GM23338 (cell line): ENCODE results near the gene FAM53B. TPM values are rescaled to one million over a fixed set of nuclear protein-coding genes. Genes with fewer than 3 reads are reported as not detected.
A peak's percentile ranks its signal among the peaks of the same experiment; 100 is the strongest.

ENCODE experiments used
- ATAC-seq: fragments of 200-7000 bp; cut with Tn5 transposase; 3 replicates; pipeline ENCODE4 v1.9.1; 2020
- DNase-seq: peaks from one replicate; pipeline ENCODE4 v3.0.0-alpha.2; 2015; ENCODE audit warnings: low spot score
- H2AFZ ChIP-seq: fragments of 200-600 bp; sonication (generic); 2 replicates; pipeline ENCODE4 v1.8.0; 2016; ENCODE audit warnings: antibody characterized with exemption, mild to moderate bottlenecking, moderate library complexity
- H3F3A ChIP-seq: fragments of 200-600 bp; sonication (generic); replicated peaks from 2 replicates; pipeline ENCODE4 v1.8.0; 2017; ENCODE audit warnings: antibody characterized with exemption, mixed run types, low read depth
- H3K27ac ChIP-seq: fragments of 200-600 bp; sonication (generic); 2 replicates; pipeline ENCODE4 v1.6.1; 2016; ENCODE audit warnings: low read depth
- H3K27me3 ChIP-seq: fragments of 200-600 bp; sonication (generic); 2 replicates; pipeline ENCODE4 v1.8.0; 2016; ENCODE audit warnings: mild to moderate bottlenecking, mixed run types, moderate library complexity; ENCODE audit not compliant: insufficient read depth
- H3K36me3 ChIP-seq: fragments of 200-600 bp; sonication (generic); 2 replicates; pipeline ENCODE4 v1.8.0; 2016; ENCODE audit warnings: mild to moderate bottlenecking; ENCODE audit not compliant: insufficient read depth
- H3K4me1 ChIP-seq: fragments of 200-600 bp; sonication (generic); 2 replicates; pipeline ENCODE4 v1.8.0; 2016; ENCODE audit warnings: mild to moderate bottlenecking, moderate library complexity; ENCODE audit not compliant: insufficient read depth
- H3K4me2 ChIP-seq: fragments of 200-600 bp; sonication (generic); 2 replicates; pipeline ENCODE4 v1.7.1; 2017; ENCODE audit warnings: mixed run types
- H3K4me3 ChIP-seq: fragments of 200-600 bp; sonication (generic); 2 replicates; pipeline ENCODE4 v1.6.1; 2016; ENCODE audit warnings: mixed run types
- H3K79me2 ChIP-seq: fragments of 200-600 bp; sonication (generic); replicated peaks from 2 replicates; pipeline ENCODE4 v1.8.0; 2017; ENCODE audit warnings: mild to moderate bottlenecking; ENCODE audit not compliant: insufficient read depth
- H3K9me2 ChIP-seq: fragments of 200-600 bp; sonication (generic); 2 replicates; pipeline ENCODE4 v1.8.0; 2017; ENCODE audit not compliant: insufficient read depth
- H4K20me1 ChIP-seq: fragments of 200-600 bp; sonication (generic); replicated peaks from 2 replicates; pipeline ENCODE4 v1.8.0; 2017; ENCODE audit warnings: mild to moderate bottlenecking; ENCODE audit not compliant: insufficient read depth
- H3K27ac Mint-ChIP-seq: 2 replicates; pipeline ENCODE4 v1.8.0; 2020; ENCODE audit warnings: inconsistent platforms, mild to moderate bottlenecking, moderate library complexity, mixed read lengths
- H3K27me3 Mint-ChIP-seq: 3 replicates; pipeline ENCODE4 v1.8.0; 2022; ENCODE audit warnings: low read depth, mild to moderate bottlenecking, moderate library complexity, mixed read lengths, inconsistent platforms; ENCODE audit not compliant: insufficient read depth, poor library complexity
- H3K36me3 Mint-ChIP-seq: 3 replicates; pipeline ENCODE4 v1.8.0; 2021; ENCODE audit warnings: low read depth, mild to moderate bottlenecking, inconsistent platforms, moderate library complexity, mixed read lengths
- H3K4me1 Mint-ChIP-seq: 3 replicates; pipeline ENCODE4 v1.8.0; 2020; ENCODE audit warnings: mild to moderate bottlenecking, inconsistent platforms, mixed read lengths
- H3K4me3 Mint-ChIP-seq: 3 replicates; pipeline ENCODE4 v1.8.0; 2021; ENCODE audit warnings: moderate library complexity, mild to moderate bottlenecking, inconsistent platforms, mixed read lengths
- H3K9me3 Mint-ChIP-seq: 3 replicates; pipeline ENCODE4 v1.8.0; 2020; ENCODE audit warnings: moderate library complexity, mild to moderate bottlenecking, inconsistent platforms, mixed read lengths
- CREB1 ChIP-seq: fragments of 250-450 bp; sonication (Bioruptor Pico); IDR thresholded peaks from 2 replicates; pipeline ENCODE4 v1.5.0; 2020; ENCODE audit warnings: low read depth, mild to moderate bottlenecking, moderate library complexity
- EZH2 ChIP-seq: fragments of 200-600 bp; sonication (generic); IDR thresholded peaks from one replicate; pipeline ENCODE4 v1.8.0; 2017; ENCODE audit warnings: antibody characterized with exemption, mild to moderate bottlenecking, low read depth; ENCODE audit not compliant: unreplicated experiment
- EZH2phosphoT487 ChIP-seq: fragments of 200-600 bp; sonication (generic); IDR thresholded peaks from one replicate; pipeline ENCODE4 v1.8.1; 2018; ENCODE audit warnings: antibody characterized with exemption; ENCODE audit not compliant: unreplicated experiment
- NANOG ChIP-seq: IDR thresholded peaks from 2 replicates; pipeline ENCODE4 v1.6.1; 2016; ENCODE audit warnings: antibody characterized with exemption, borderline replicate concordance
- POLR2AphosphoS5 ChIP-seq: IDR thresholded peaks from 2 replicates; pipeline ENCODE4 v1.6.1; 2016; ENCODE audit warnings: antibody characterized with exemption, low read depth
- STAT1 ChIP-seq: IDR thresholded peaks from one replicate; pipeline ENCODE4 v1.6.1; 2016; ENCODE audit warnings: antibody characterized with exemption; ENCODE audit not compliant: unreplicated experiment
- ZNF114 ChIP-seq: fragments of 250-450 bp; sonication (Bioruptor Pico); IDR thresholded peaks from 2 replicates; pipeline ENCODE4 v1.5.0; 2020; ENCODE audit warnings: mild to moderate bottlenecking, moderate library complexity
- ZNF331 ChIP-seq: fragments of 250-450 bp; sonication (Bioruptor Pico); IDR thresholded peaks from 2 replicates; pipeline ENCODE4 v1.5.0; 2020; ENCODE audit warnings: low read depth, mild to moderate bottlenecking, moderate library complexity
- polyA plus RNA-seq: library from polyadenylated mRNA; unstranded; fragments of >200 nt; fragmentation: Nextera tagmentation; extraction: Ambion mirVana; gene quantifications from 2 replicates; pipeline ENCODE4 v1.2.1, GENCODE V29; 2016
- total RNA-seq: library from RNA; depleted of rRNA; stranded (reverse); fragments of >200 nt; shearing (Covaris generic); gene quantifications from 2 replicates; pipeline ENCODE4 v1.2.3, GENCODE V29; 2014
- TF ChIP-seq, protein P1 (sequence below), 2 experiments: fragments of 200-600 bp in 1 of 2; sonication (generic) in 1 of 2; conservative IDR thresholded peaks; 2 replicates each; pipeline versions ENCODE4 v1.5.1 to v1.6.1; 2016 to 2017; ENCODE audit warnings: antibody characterized with exemption in 2 of 2, low read depth in 2 of 2, mild to moderate bottlenecking in 2 of 2, moderate library complexity in 1 of 2
- TF ChIP-seq, protein P2 (sequence below): IDR thresholded peaks from 2 replicates; pipeline ENCODE4 v1.6.1; 2016; ENCODE audit warnings: antibody characterized with exemption

The FAM53B gene
- total and polyA plus RNA-seq, 2 experiments from 2014 or later, result 3.0 to 20.3 TPM

DNA sequence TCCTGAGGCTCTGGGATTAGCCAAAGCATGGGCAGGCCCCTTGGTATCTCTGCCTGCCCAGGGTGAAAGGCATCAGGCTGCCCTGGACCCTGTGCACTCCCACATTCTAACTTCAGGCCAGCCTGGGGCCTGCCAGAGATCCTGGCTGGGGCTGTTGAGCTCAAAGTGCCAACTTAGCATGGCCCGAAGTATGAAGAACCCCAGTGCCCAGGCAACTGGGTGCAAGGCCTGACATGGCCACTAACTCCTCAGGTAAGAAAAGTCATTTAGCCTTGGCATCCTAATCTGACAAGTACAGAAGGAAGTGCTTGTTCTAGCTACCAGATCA lies 43.2 kb downstream of the FAM53B start (continued):
- TF ChIP-seq ZNF331 (CRISPR knock-in tag) (no peak), STAT1 (no peak), POLR2AphosphoS5 (no peak), EZH2 (no peak)

DNA sequence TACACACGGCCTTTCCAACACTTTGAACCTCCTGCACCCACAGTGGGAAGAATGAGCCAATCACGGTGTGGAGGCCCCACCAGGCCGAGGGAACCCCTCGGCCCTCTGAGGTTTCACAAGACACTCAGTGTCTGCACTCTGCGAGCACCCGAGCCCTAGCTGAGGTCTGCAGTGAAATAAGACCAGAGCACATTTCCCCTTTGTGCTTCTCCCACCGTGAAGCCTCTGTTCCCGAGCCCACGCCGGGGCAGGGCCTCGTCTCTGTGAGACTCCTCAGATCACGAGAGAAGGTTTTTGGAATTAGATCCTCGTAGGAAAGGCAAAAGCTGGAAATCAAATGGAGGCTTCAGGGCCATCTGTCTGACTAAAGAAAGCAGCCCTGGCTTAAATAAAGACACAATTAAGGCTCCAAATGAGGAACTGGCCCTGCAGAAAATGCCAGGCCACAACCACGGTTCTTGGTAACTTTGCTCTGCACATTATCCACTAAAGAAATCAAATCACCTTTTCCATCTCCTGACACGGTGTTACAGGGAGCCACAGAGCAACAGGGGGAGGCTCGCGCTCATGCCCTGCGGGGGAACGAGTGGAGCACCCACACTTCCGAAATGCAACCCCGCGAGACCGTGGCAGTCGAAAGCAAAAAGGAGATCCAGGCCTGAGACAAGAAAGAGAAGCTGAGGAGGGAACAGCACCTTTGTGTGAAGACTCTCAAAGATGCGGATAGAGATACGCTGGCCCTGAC lies 43.7 kb downstream of the FAM53B start:
- H3K79me2 ChIP-seq, result no peaks in the 10 kb centered on the region
- H3K27me3 ChIP-seq, result no peaks in the 10 kb centered on the region
- H2AFZ ChIP-seq, result no peak overlapping the region
- no peak overlapping the region for H3K4me3 ChIP-seq
- no peak overlapping the region for H3K4me2 ChIP-seq
- no peaks in the 10 kb centered on the region for H3K9me3 Mint-ChIP-seq
- no peaks in the 10 kb centered on the region for H3K9me2 ChIP-seq
- H3K4me3 Mint-ChIP-seq, result no peak overlapping the region
- peaks cover 7% of the 10 kb centered on the region for H3K27me3 Mint-ChIP-seq
- H3K4me1 ChIP-seq, result no peaks in the 10 kb centered on the region
- DNase-seq, result no peak
- H3K27ac Mint-ChIP-seq, result peak overlapping the region; percentile 73
- ATAC-seq, result no peak
- H3F3A ChIP-seq, result no peaks in the 10 kb centered on the region
- no peaks in the 10 kb centered on the region; the same call in 2 of the 3 replicates for H3K36me3 Mint-ChIP-seq
- TF ChIP-seq, protein P1, sequence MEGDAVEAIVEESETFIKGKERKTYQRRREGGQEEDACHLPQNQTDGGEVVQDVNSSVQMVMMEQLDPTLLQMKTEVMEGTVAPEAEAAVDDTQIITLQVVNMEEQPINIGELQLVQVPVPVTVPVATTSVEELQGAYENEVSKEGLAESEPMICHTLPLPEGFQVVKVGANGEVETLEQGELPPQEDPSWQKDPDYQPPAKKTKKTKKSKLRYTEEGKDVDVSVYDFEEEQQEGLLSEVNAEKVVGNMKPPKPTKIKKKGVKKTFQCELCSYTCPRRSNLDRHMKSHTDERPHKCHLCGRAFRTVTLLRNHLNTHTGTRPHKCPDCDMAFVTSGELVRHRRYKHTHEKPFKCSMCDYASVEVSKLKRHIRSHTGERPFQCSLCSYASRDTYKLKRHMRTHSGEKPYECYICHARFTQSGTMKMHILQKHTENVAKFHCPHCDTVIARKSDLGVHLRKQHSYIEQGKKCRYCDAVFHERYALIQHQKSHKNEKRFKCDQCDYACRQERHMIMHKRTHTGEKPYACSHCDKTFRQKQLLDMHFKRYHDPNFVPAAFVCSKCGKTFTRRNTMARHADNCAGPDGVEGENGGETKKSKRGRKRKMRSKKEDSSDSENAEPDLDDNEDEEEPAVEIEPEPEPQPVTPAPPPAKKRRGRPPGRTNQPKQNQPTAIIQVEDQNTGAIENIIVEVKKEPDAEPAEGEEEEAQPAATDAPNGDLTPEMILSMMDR (conservative IDR thresholded peaks at IDR 0.05; ENCODE audit: low read depth in 2 of 2), result no peak
- no peak for TF ChIP-seq ZNF114 (CRISPR knock-in tag)
- peaks cover 7% of the 10 kb centered on the region for H3K4me1 Mint-ChIP-seq
- H4K20me1 ChIP-seq, result no peaks in the 10 kb centered on the region
- H3K27ac ChIP-seq, result no peak overlapping the region
- no peaks in the 10 kb centered on the region for H3K36me3 ChIP-seq

DNA sequence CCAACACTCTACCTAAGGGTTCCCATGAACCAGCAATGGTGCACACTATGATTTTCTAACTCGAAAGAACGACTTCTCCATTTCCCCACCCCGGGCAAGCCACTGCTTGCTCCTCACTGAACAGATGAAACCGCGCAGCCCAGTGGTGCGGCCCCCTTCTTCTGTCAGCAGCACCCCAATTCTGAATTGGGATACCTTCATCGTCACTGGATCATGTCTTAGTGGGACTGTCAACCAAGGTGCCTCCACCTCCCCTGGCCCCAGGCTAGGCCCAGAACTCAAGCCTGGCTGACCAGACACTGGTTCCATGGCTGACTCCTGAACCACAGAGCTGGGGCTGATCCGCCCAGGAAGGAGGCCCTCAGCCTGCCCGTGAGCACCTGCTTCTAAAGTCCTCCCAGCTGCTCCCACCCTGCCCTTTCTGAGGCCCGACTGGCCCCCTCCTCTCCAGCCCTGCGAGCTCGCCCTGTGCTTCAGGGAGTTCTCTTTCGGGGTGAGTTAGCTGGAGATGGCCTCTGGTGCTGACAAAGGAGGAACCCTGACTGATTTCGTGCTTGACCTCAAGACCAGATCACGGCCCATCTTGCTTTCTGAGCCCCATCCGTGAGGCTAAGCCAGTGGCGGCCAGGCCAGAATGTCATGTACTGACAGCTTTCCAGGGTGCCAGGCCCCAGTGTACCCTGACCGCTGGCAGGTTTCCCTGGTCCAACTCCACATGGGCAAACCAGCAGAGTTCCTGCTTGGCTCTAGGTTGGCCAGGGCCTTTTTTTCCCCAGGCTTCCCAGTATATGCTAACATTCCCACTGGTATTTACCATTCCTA lies 44.5 kb downstream of the FAM53B start:
- no peaks in the 10 kb centered on the region for H4K20me1 ChIP-seq
- Mint-ChIP-seq H3K4me1 (peaks cover 7% of the 10 kb centered on the region; the same call in 2 of the 3 replicates), H3K27ac (0 out of 2 replicates have a peak overlapping the region, but pooled peaks have one; percentile 73), H3K36me3 (peaks cover 4% of the 10 kb centered on the region; the same call in 2 of the 3 replicates), H3K9me3 (no peaks in the 10 kb centered on the region), H3K4me3 (no peak overlapping the region), H3K27me3 (peaks cover 6% of the 10 kb centered on the region)
- H3K36me3 ChIP-seq, result no peaks in the 10 kb centered on the region
- H3K9me2 ChIP-seq, result no peaks in the 10 kb centered on the region
- H3K79me2 ChIP-seq, result no peaks in the 10 kb centered on the region
- H2AFZ ChIP-seq, result no peak overlapping the region
- no peaks in the 10 kb centered on the region for H3K4me1 ChIP-seq
- H3K27me3 ChIP-seq, result no peaks in the 10 kb centered on the region
- no peaks in the 10 kb centered on the region for H3F3A ChIP-seq
- no peak overlapping the region for H3K4me3 ChIP-seq
- no peak for ATAC-seq
- H3K4me2 ChIP-seq, result no peak overlapping the region
- no peak for DNase-seq
- H3K27ac ChIP-seq, result no peak overlapping the region
- TF ChIP-seq POLR2AphosphoS5 (no peak), NANOG (no peak), EZH2phosphoT487 (no peak), ZNF114 (CRISPR knock-in tag) (no peak), EZH2 (no peak), STAT1 (no peak), ZNF331 (CRISPR knock-in tag) (no peak), CREB1 (CRISPR knock-in tag) (no peak)
- TF ChIP-seq, protein P1 (conservative IDR thresholded peaks at IDR 0.05; ENCODE audit: low read depth in 2 of 2), result no peak
- TF ChIP-seq, protein P2, sequence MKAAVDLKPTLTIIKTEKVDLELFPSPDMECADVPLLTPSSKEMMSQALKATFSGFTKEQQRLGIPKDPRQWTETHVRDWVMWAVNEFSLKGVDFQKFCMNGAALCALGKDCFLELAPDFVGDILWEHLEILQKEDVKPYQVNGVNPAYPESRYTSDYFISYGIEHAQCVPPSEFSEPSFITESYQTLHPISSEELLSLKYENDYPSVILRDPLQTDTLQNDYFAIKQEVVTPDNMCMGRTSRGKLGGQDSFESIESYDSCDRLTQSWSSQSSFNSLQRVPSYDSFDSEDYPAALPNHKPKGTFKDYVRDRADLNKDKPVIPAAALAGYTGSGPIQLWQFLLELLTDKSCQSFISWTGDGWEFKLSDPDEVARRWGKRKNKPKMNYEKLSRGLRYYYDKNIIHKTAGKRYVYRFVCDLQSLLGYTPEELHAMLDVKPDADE, result no peak
